GM10266 (cell line): ENCODE results near the gene NFATC2.

Experiments
- DNase-seq: peaks from one replicate; pipeline ENCODE4 v3.0.0; 2012; ENCODE audit errors: extremely low spot score
- CTCF ChIP-seq: IDR thresholded peaks from 2 replicates; pipeline ENCODE4 v1.5.1; 2012; ENCODE audit warnings: mild to moderate bottlenecking, low read depth; ENCODE audit not compliant: control insufficient read depth, insufficient read depth; ENCODE audit errors: missing control alignments

Gene NFATC2

DNA sequence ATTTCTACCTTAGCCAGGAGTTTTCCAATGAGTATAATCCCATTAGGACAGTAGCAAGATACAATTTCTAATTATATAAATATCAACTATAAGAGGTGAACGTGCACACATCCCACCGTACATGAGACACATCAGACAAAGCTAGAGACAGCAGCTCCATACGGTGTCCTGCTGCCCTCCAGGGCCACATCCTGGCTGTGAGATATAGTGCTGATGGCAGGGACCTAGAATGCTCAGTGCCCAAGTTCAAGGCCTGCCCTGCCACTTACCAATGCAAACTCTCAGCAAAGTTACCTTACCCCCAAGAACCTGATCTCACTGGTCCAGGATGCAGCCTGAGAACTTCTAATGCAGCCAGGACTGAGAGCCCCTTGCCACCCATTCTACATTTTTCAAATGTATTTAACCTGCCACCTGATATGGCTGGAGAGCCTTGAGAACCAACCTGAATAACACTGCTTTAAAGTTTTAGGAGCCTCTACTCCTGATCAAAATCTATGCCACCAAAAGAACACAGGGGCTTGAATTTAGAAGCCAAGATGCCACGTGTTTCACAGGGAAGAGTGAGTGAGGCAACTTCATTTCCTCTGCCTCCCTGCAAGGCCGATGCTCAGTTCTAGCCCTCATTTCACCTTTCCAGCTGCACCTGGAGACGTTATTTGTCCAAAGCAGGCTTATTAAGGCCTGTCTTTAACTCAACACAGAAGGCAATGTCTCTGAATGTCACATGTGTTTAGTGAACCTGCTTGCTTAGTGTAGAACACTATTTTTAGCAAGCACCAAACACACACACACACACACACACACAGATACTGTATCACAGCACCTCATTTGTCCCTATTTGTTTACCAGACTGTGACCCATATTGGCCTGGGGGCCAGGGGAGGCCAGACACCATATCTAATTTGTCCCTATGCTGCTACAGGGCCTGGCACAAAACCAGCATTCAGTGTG lies 6.1 kb downstream of the NFATC2 start:
- TF ChIP-seq CTCF, result no peak
- no peak for DNase-seq

DNA sequence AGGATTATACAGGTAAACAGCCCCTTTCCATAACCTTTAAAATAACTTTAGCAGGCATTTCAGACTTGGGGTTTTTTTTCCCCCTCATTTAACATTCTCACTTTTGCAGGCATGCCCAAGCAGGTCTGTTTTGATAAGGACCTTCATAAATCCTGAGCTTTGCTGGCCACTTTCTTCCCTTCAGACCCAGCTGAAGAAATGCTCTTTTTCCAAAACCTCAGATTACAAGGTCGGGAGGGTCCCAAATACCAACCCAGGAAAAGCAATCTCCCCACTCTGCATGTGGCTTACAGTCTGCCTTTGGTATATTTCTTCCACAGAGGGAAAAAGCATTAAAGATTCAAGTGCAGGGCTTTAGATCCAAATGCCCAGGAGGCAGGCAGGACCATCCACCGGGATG lies 6.8 kb downstream of the NFATC2 start:
- DNase-seq, result no peak
- TF ChIP-seq CTCF, result no peak

DNA sequence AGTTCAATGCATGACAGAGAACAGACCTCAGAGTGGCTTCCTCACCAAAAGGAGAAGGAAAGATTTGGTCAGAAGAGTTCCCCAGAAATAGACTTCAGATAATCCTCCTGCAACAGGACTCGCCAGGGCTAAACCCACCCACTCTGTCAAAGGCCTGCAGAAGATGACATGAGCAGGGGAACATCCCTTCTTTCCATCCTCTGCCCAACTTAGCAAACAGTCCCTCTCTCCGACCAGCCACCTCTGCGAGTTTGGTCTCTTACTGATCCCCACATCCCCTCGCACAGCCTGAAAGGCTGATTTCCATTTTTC lies 7.5 kb downstream of the NFATC2 start:
- DNase-seq, result no peak
- TF ChIP-seq CTCF, result no peak

- DNase-seq, result no peak
- TF ChIP-seq CTCF, result no peak
Observed at GRCh38 chr20:51533291-51534172, 9.0 kb downstream of the NFATC2 start.

GRCh38 chr20:51532577-51533191 lies 9.8 kb downstream of the NFATC2 start:
- DNase-seq, result no peak
- no peak for TF ChIP-seq CTCF

DNA sequence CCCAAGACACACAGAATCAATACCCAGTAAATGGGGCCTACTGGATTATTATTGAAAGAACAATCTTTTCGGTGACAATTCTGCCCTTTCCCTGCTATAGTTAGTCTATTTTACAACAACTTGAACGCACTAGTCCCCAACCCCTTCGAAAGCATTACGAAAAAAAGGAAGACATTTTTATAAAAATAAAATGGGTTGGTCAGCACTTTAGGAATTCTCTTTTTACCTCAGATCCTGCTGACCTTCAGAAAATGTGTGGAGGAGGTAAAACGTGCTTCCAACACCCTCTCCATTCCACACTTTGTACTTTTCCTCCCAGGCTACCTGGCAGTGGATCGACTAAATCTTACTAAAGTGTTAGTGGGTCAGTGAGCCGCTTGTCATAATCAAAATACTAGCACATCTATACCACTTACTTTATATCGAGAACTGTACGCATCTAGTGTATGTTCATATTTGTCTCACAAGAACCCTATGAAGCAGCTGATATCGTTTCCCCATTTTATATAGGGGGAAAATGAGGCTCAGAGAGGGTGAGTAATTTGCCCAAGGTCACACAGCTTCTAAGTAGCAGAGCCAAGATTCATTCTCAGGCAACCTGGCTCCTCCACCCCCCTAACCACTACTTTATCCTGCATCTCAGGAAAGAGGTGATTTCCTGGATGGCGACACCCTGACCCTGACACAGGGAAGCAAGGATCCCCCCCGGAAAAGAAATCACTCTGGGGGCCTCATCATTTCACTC lies 10.6 kb downstream of the NFATC2 start:
- no peak for DNase-seq
- no peak for TF ChIP-seq CTCF
